IMR-90 (cell line): ENCODE results near the gene MAGEA1.

Experiments used
- BHLHE40 ChIP-seq: fragments of 150-350 bp; IDR thresholded peaks from 2 replicates; pipeline ENCODE4 v1.6.1; 2016; ENCODE audit warnings: mild to moderate bottlenecking, low read depth, low read length
- CEBPB ChIP-seq: IDR thresholded peaks from 2 replicates; pipeline ENCODE4 v1.6.1; 2012; ENCODE audit warnings: low read depth, low read length, improper control_type of control experiment
- CHD1 ChIP-seq: IDR thresholded peaks from 2 replicates; pipeline ENCODE4 v1.6.1; 2012; ENCODE audit warnings: low read depth, low read length, improper control_type of control experiment
- MXI1 ChIP-seq: IDR thresholded peaks from 2 replicates; pipeline ENCODE4 v1.6.1; 2012; ENCODE audit warnings: low read depth, mild to moderate bottlenecking, low read length, moderate library complexity, borderline replicate concordance
- POLR2A ChIP-seq: IDR thresholded peaks from 2 replicates; pipeline ENCODE4 v1.6.1; 2012; ENCODE audit warnings: mild to moderate bottlenecking, low read depth, low read length
- RCOR1 ChIP-seq: IDR thresholded peaks from 2 replicates; pipeline ENCODE4 v1.6.1; 2012; ENCODE audit warnings: mild to moderate bottlenecking, low read length, improper control_type of control experiment; ENCODE audit not compliant: insufficient replicate concordance
- RFX5 ChIP-seq: IDR thresholded peaks from 2 replicates; pipeline ENCODE4 v1.8.0; 2012; ENCODE audit warnings: low read depth, mild to moderate bottlenecking, low read length, moderate library complexity
- TF ChIP-seq, protein P1 (sequence below): conservative IDR thresholded peaks from 2 replicates; pipeline ENCODE4 v1.5.1; 2012; ENCODE audit warnings: mild to moderate bottlenecking, low read depth, low read length, improper control_type of control experiment
- TF ChIP-seq, protein P2 (sequence below): fragments of 150-350 bp; IDR thresholded peaks from 2 replicates; pipeline ENCODE4 v1.6.1; 2017; ENCODE audit warnings: mild to moderate bottlenecking, antibody characterized with exemption, low read length, low read depth

DNA sequence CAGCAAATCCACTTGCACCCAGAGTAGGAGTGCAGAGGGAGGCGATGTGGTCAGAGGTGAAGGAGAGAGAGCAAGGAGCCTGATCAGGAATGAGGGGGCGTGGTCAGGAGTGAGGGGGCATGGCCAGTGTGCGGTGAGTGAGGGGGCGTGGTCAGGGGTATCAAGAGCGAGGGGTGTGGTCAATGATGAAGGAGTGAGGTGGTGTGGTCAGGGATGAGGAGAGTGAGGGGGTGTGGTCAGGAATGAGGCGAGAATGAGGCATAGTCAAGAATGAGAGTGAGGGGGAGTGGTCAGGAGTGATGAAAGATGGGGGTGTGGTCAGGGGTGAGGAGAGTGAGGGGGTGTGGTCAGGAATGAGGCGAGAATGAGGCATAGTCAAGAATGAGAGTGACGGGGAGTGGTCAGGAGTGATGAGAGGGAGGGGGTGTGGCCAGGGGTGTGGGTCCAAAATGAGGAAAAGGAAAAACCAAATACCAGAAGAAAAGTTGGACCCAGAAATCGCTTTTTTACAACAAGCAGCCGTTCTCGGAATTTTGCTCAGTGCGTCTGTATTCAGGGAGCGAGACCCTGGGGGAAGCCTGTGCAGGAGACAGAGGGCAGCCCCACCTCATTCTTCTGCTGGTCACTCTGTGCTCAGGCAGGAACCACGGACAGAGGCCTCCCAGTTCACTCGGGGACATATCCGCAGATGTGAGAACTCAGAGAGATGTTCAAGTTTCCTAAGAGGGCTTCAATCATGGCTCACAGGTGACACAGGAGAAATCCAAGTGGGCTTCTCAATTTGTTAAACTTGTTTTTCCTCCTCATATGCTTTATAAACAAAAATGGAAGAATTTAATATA lies 47.5 kb downstream of the MAGEA1 start:
- no peak for TF ChIP-seq CHD1
- TF ChIP-seq, protein P1, sequence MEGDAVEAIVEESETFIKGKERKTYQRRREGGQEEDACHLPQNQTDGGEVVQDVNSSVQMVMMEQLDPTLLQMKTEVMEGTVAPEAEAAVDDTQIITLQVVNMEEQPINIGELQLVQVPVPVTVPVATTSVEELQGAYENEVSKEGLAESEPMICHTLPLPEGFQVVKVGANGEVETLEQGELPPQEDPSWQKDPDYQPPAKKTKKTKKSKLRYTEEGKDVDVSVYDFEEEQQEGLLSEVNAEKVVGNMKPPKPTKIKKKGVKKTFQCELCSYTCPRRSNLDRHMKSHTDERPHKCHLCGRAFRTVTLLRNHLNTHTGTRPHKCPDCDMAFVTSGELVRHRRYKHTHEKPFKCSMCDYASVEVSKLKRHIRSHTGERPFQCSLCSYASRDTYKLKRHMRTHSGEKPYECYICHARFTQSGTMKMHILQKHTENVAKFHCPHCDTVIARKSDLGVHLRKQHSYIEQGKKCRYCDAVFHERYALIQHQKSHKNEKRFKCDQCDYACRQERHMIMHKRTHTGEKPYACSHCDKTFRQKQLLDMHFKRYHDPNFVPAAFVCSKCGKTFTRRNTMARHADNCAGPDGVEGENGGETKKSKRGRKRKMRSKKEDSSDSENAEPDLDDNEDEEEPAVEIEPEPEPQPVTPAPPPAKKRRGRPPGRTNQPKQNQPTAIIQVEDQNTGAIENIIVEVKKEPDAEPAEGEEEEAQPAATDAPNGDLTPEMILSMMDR, result no peak
- no peak for TF ChIP-seq RCOR1
- TF ChIP-seq, protein P2, sequence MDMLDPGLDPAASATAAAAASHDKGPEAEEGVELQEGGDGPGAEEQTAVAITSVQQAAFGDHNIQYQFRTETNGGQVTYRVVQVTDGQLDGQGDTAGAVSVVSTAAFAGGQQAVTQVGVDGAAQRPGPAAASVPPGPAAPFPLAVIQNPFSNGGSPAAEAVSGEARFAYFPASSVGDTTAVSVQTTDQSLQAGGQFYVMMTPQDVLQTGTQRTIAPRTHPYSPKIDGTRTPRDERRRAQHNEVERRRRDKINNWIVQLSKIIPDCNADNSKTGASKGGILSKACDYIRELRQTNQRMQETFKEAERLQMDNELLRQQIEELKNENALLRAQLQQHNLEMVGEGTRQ, result no peak
- no peak for TF ChIP-seq POLR2A
- TF ChIP-seq BHLHE40, result no peak
- no peak for TF ChIP-seq RFX5
- TF ChIP-seq CEBPB, result no peak
- TF ChIP-seq MXI1, result no peak
